Transverse colon (tissue), 4 donors: ENCODE data around the gene NR1H3. TPM values are rescaled to one million over a fixed set of nuclear protein-coding genes. Genes with fewer than 3 reads are reported as not detected.
"Not testable (repeated sequence)": the region's sequence is repeated elsewhere in the genome, so short reads cannot be mapped to it uniquely, and the experiment has no call there.

ENCODE experiments used
- DNase-seq: peaks from one replicate; pipeline ENCODE4 v3.0.0-alpha.2; 2019
- H3K27ac ChIP-seq, 4 donors: fragments of 200-600 bp; sonication (generic); 2 replicates each; pipeline ENCODE4 v1.5.1; 2016 to 2018; ENCODE audit warnings: inconsistent platforms in 4 of 4
- H3K27me3 ChIP-seq: fragments of 200-600 bp; sonication (generic); 2 replicates; pipeline ENCODE4 v1.5.1; 2017; ENCODE audit warnings: inconsistent platforms
- H3K36me3 ChIP-seq, 4 donors: fragments of 200-600 bp; sonication (generic); 2 replicates each; pipeline ENCODE4 v1.5.1; 2017 to 2019; ENCODE audit warnings: inconsistent platforms in 4 of 4
- H3K4me1 ChIP-seq, 4 donors: fragments of 200-600 bp; sonication (generic); 2 replicates each; pipeline ENCODE4 v1.5.1; 2017 to 2020; ENCODE audit warnings: inconsistent platforms in 4 of 4
- H3K4me3 ChIP-seq, 4 donors: fragments of 200-600 bp; sonication (generic); 1 replicate in 1 of 4; 2 replicates in 3 of 4; pipeline versions ENCODE4 v1.5.1 to v1.6.1; 2017 to 2019; ENCODE audit warnings: inconsistent platforms in 4 of 4
- H3K9me3 ChIP-seq, 2 donors: fragments of 200-600 bp; sonication (generic); 2 replicates each; pipeline ENCODE4 v1.5.1; 2017 to 2019; ENCODE audit warnings: inconsistent platforms in 2 of 2
- CTCF ChIP-seq, 5 experiments: fragments of 200-600 bp in 3 of 5; fragments of 450-650 bp in 2 of 5; sonication (generic) in 3 of 5; IDR thresholded peaks; 1 replicate in 2 of 5; 2 replicates in 3 of 5; pipeline ENCODE4 v1.5.1; 2016 to 2017; ENCODE audit warnings: antibody characterized with exemption in 5 of 5, inconsistent platforms in 3 of 5, mild to moderate bottlenecking in 2 of 5, moderate library complexity in 1 of 5
- EP300 ChIP-seq: sonication (generic); formaldehyde crosslinking; IDR thresholded peaks from one replicate; pipeline ENCODE4 v1.6.1; 2017; ENCODE audit warnings: antibody characterized with exemption, low read depth
- POLR2A ChIP-seq: fragments of 450-650 bp; IDR thresholded peaks from one replicate; pipeline ENCODE4 v1.6.1; 2016; ENCODE audit warnings: antibody characterized with exemption, mild to moderate bottlenecking, moderate library complexity
- POLR2AphosphoS5 ChIP-seq, 3 donors: sonication (generic); formaldehyde crosslinking; IDR thresholded peaks; one replicate each; pipeline ENCODE4 v1.6.1; 2016; ENCODE audit warnings: antibody characterized with exemption in 3 of 3
- WGBS, 2 donors: methylation state at CpG; one replicate each; pipeline ENCODE4 v1.1.5; 2018; ENCODE audit warnings: low coverage in 1 of 2; 5-methylcytosine and 5-hydroxymethylcytosine counted together
- in situ Hi-C, 4 donors: fragments of 200-750 bp; cut with MboI; loops; one replicate each; pipeline versions ENCODE4 v1.15.0 to v1.15.1; 2017; ENCODE audit warnings: low sequenced_read_pairs in 3 of 4, low pct_ligation_motif_present in 1 of 4, low pct_unique_long_range_greater_than_20kb in 1 of 4
- intact Hi-C: fragments of 100-400 bp; cut with DNase I; formaldehyde crosslinking; loops from one replicate; pipeline ENCODE4 v1.15.1; 2023; ENCODE audit warnings: low total_unique reads
- total RNA-seq, 4 donors: library from RNA; depleted of rRNA; stranded (reverse); fragments of >200 nt; gene quantifications; one replicate each; pipeline ENCODE4 v1.1.0, GENCODE V29; 2016

NR1H3 gene
- total RNA-seq: 100 to 1,000 TPM in 3 of 4 donors, 10 to 100 TPM in 1; 28.7 to 124 (median 113) TPM

- Histone ChIP-seq H3K4me1 (peaks cover 26 to 67% (median 54%) of the 10 kb centered on the region in 4 donors), H3K36me3 (no peaks in the 10 kb centered on the region), H3K27ac (peak within 1 kb of the TSS; percentile 73 to 88 (median 82)), H3K27me3 (no peaks in the 10 kb centered on the region), H3K4me3 (peak within 1 kb of the TSS; percentile 11 to 41 (median 16)), H3K9me3 (no peaks in the 10 kb centered on the region)
- no peak for TF ChIP-seq EP300
- peak; percentile 24 for TF ChIP-seq POLR2A
- TF ChIP-seq CTCF (IDR thresholded peaks at IDR 0.05): peak; percentile 45 to 63 (median 60)
- peak in 2 of 3 donors; percentile 32 to 54 for TF ChIP-seq POLR2AphosphoS5 (IDR thresholded peaks at IDR 0.05)
- intact Hi-C loops (no loop called here), in situ Hi-C loops (loop anchor here in 1 of 4 donors (5.0 kb wide), 1 partner anchor 80 kb away; the partner anchor contains the start of gene ARFGAP2)
- peak; percentile 82 for DNase-seq
- whole genome bisulfite sequencing, 2 donors: 12% methylated on average over 15 of the region's 15 CpGs; no CpG with 5 or more reads in 1 of the 2 donors
Observed at GRCh38 chr11:47257517-47258316, at the start of gene NR1H3. NR1H3 (plus strand) TSS chr11:47257996; CDS start chr11:47259217, 1,221 bp downstream.

GRCh38 chr11:47208008-47208552 is 49.7 kb upstream of the NR1H3 start:
- in situ Hi-C loops, H3K4me1 ChIP-seq, H3K27me3 ChIP-seq, H3K9me3 ChIP-seq, DNase-seq, intact Hi-C loops, H3K4me3 ChIP-seq, H3K36me3 ChIP-seq, H3K27ac ChIP-seq: not testable (repeated sequence)
- 93 to 94% methylated on average over 5 to 13 of the region's 13 CpGs for WGBS, 2 donors

GRCh38 chr11:47208628-47209027 is 49.2 kb upstream of the NR1H3 start:
- H3K27ac ChIP-seq: no peak overlapping the region
- TF ChIP-seq POLR2AphosphoS5 (IDR thresholded peaks at IDR 0.05) (no peak), EP300 (no peak)
- no peaks in the 10 kb centered on the region for H3K36me3 ChIP-seq
- in situ Hi-C loops (no loop called here), intact Hi-C loops (no loop called here)
- H3K4me1 ChIP-seq: peaks cover 0 to 5% (median 0%) of the 10 kb centered on the region in 4 donors
- no peaks in the 10 kb centered on the region for H3K9me3 ChIP-seq
- WGBS, 2 donors: 96 to 100% methylated on average over 1 to 5 of the region's 5 CpGs
- H3K4me3 ChIP-seq: no peak overlapping the region
- DNase-seq: no peak
- H3K27me3 ChIP-seq: no peaks in the 10 kb centered on the region

GRCh38 chr11:47212938-47213337 is 44.9 kb upstream of the NR1H3 start:
- Histone ChIP-seq H3K27ac (peak overlapping the region in 1 of 4 donors; percentile 97), H3K27me3 (no peaks in the 10 kb centered on the region), H3K36me3 (no peaks in the 10 kb centered on the region), H3K4me1 (peaks cover 16 to 27% (median 22%) of the 10 kb centered on the region in 4 donors), H3K4me3 (no peak overlapping the region), H3K9me3 (no peaks in the 10 kb centered on the region)
- in situ Hi-C loops (no loop called here), intact Hi-C loops (no loop called here)
- peak; percentile 25 for DNase-seq
- TF ChIP-seq EP300 (no peak), POLR2AphosphoS5 (IDR thresholded peaks at IDR 0.05) (no peak), POLR2A (no peak), CTCF (IDR thresholded peaks at IDR 0.05) (no peak)
- 71 to 86% methylated on average over 3 to 12 of the region's 12 CpGs for WGBS, 2 donors

- Histone ChIP-seq H3K4me3 (peak overlapping the region; percentile 52 to 77 (median 58)), H3K36me3 (peaks cover 0 to 6% (median 0%) of the 10 kb centered on the region in 4 donors), H3K27ac (peak overlapping the region; percentile 96 to 98 (median 97)), H3K9me3 (no peaks in the 10 kb centered on the region), H3K27me3 (no peaks in the 10 kb centered on the region), H3K4me1 (peaks cover 16 to 27% (median 22%) of the 10 kb centered on the region in 4 donors)
- intact Hi-C loops (no loop called here), in situ Hi-C loops (no loop called here)
- WGBS, 2 donors: 5 to 7% methylated on average over 7 to 20 of the region's 20 CpGs
- peak; percentile 94 for DNase-seq
- TF ChIP-seq POLR2AphosphoS5 (IDR thresholded peaks at IDR 0.05) (peak; percentile 65 to 88 (median 88)), EP300 (no peak), CTCF (IDR thresholded peaks at IDR 0.05) (no peak), POLR2A (peak; percentile 86)
Observed at GRCh38 chr11:47213950-47214565, 43.7 kb upstream of the NR1H3 start.
